ENCODE measurements around the gene DUOXA2. TPM values are rescaled to one million over a fixed set of nuclear protein-coding genes. Genes with fewer than 3 reads are reported as not detected.

Gene DUOXA2
- total RNA-seq, 6 donors from 2014 or later: 0.13 TPM; not detected in 5

DNA sequence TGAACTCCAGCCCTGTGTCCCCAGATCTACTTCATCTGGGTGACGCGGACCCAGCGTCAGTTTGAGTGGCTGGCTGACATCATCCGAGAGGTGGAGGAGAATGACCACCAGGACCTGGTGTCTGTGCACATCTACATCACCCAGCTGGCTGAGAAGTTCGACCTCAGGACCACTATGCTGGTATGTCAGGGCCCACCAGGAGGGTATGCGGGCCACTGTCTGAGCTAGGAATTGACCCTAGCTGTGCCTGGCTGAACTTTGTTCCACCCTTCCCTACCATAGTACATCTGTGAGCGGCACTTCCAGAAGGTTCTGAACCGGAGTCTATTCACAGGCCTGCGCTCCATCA is 49.4 kb downstream of the DUOXA2 start:
- TF ChIP-seq POLR2A (IDR thresholded peaks at IDR 0.05) (no peak), CTCF (IDR thresholded peaks at IDR 0.05) (no peak), POLR2AphosphoS5 (IDR thresholded peaks at IDR 0.05) (no peak), EP300 (IDR thresholded peaks at IDR 0.05) (no peak)
- no peak overlapping the region for H3K4me3 ChIP-seq
- no peak for DNase-seq
- H3K4me1 ChIP-seq: peaks cover 37 to 79% (median 59%) of the 10 kb centered on the region in 4 donors
- peaks cover 0 to 4% (median 1%) of the 10 kb centered on the region in 4 donors for H3K36me3 ChIP-seq
- no peaks in the 10 kb centered on the region for H3K9me3 ChIP-seq
- no peak for ATAC-seq (ENCODE audit: low FRiP score in 2 of 2)
- WGBS, 2 donors: 78 to 84% methylated on average over 9 of the region's 9 CpGs
- no peaks in the 10 kb centered on the region for H3K27me3 ChIP-seq
- H3K27ac ChIP-seq: peak overlapping the region; percentile 0 to 72 (median 68)

DNA sequence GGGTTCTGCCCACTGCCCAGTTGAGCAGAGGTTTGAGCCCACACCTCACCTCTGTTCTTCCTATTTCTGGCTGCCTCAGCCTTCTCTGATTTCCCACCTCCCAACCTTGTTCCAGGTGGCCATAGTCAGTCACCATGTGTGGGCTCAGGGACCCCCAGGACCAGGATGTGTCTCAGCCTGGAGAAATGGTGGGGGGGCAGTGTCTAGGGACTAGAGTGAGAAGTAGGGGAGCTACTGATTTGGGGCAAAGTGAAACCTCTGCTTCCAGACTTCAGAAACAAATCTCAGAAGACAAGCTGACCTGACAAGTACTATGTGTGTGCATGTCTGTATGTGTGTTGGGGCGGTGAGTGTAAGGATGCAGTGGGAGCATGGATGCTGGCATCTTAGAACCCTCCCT is 50.8 kb downstream of the DUOXA2 start:
- ATAC-seq (ENCODE audit: low FRiP score in 2 of 2) (no peak), DNase-seq (no peak)
- H3K4me1 ChIP-seq: peaks cover 37 to 77% (median 52%) of the 10 kb centered on the region in 4 donors
- no peak for TF ChIP-seq CTCF (IDR thresholded peaks at IDR 0.05)
- no peak for TF ChIP-seq EP300 (IDR thresholded peaks at IDR 0.05)
- no peak for TF ChIP-seq POLR2AphosphoS5 (IDR thresholded peaks at IDR 0.05)
- TF ChIP-seq POLR2A (IDR thresholded peaks at IDR 0.05): no peak
- H3K9me3 ChIP-seq: no peaks in the 10 kb centered on the region
- H3K4me3 ChIP-seq: no peak overlapping the region
- peak overlapping the region in 2 of 4 donors; percentile 95 for H3K27ac ChIP-seq
- peaks cover 0 to 4% (median 1%) of the 10 kb centered on the region in 4 donors for H3K36me3 ChIP-seq
- no peaks in the 10 kb centered on the region for H3K27me3 ChIP-seq
- whole genome bisulfite sequencing, 2 donors: 100% methylated on average over 1 of the region's 1 CpG

GRCh38 chr15:45165536-45165935 is 51.4 kb downstream of the DUOXA2 start:
- Histone ChIP-seq H3K9me3 (no peaks in the 10 kb centered on the region), H3K36me3 (peaks cover 0 to 4% (median under 1%) of the 10 kb centered on the region in 4 donors), H3K27me3 (no peaks in the 10 kb centered on the region), H3K27ac (peak overlapping the region; percentile 95 to 97 (median 95)), H3K4me1 (peaks cover 37 to 71% (median 46%) of the 10 kb centered on the region in 4 donors), H3K4me3 (no peak overlapping the region)
- WGBS, 2 donors: 85 to 86% methylated on average over 5 of the region's 5 CpGs
- ATAC-seq (ENCODE audit: low FRiP score in 2 of 2): no peak
- DNase-seq: no peak
- TF ChIP-seq POLR2AphosphoS5 (IDR thresholded peaks at IDR 0.05): no peak
- TF ChIP-seq CTCF (IDR thresholded peaks at IDR 0.05): no peak
- no peak for TF ChIP-seq EP300 (IDR thresholded peaks at IDR 0.05)
- no peak for TF ChIP-seq POLR2A (IDR thresholded peaks at IDR 0.05)

- Histone ChIP-seq H3K27ac (peak overlapping the region; percentile 95 to 97 (median 95)), H3K36me3 (no peaks in the 10 kb centered on the region), H3K9me3 (no peaks in the 10 kb centered on the region), H3K4me1 (peaks cover 32 to 61% (median 38%) of the 10 kb centered on the region in 4 donors), H3K4me3 (peak overlapping the region; percentile 60 to 78 (median 72)), H3K27me3 (no peaks in the 10 kb centered on the region)
- DNase-seq (peak; percentile 83 to 95), ATAC-seq (ENCODE audit: low FRiP score in 2 of 2) (peak; percentile 86 to 89)
- TF ChIP-seq CTCF (IDR thresholded peaks at IDR 0.05) (peak; percentile 71 to 87 (median 82)), POLR2A (IDR thresholded peaks at IDR 0.05) (peak in 2 of 4 donors; percentile 58 to 59), POLR2AphosphoS5 (IDR thresholded peaks at IDR 0.05) (no peak), EP300 (IDR thresholded peaks at IDR 0.05) (no peak)
- WGBS, 2 donors: 0 to 1% methylated on average over 12 to 69 of the region's 79 CpGs
These were observed 52.9 kb downstream of the DUOXA2 start for GRCh38 chr15:45166834-45167630.

Measured in upper lobe of left lung (tissue), 6 donors.